Small intestine (tissue), 7 donors: ENCODE results near the gene SMTNL2. TPM values are rescaled to one million over a fixed set of nuclear protein-coding genes. Genes with fewer than 3 reads are reported as not detected.

Experiments
- DNase-seq, 2 donors: peaks; one replicate each; pipeline versions ENCODE4 v3.0.0 to v3.0.0-alpha.2; 2013
- FAIRE-seq: peaks from 2 replicates; lab custom pipeline; 2012; peaks lifted over from hg19 to GRCh38; lab: Jason Lieb, UNC
- H3K27ac ChIP-seq, 3 donors: one replicate each; pipeline ENCODE4 v1.5.1; 2013; ENCODE audit warnings: low read length in 2 of 3, mild to moderate bottlenecking in 2 of 3, control low read depth in 1 of 3, inconsistent platforms in 1 of 3, low read depth in 1 of 3, moderate library complexity in 1 of 3
- H3K27me3 ChIP-seq, 3 donors: one replicate each; pipeline ENCODE4 v1.6.1; 2013; ENCODE audit warnings: low read length in 3 of 3, inconsistent platforms in 1 of 3; ENCODE audit not compliant: control insufficient read depth in 3 of 3, insufficient read depth in 3 of 3
- H3K36me3 ChIP-seq, 3 donors: one replicate each; pipeline ENCODE4 v1.6.1; 2013; ENCODE audit warnings: low read length in 3 of 3, inconsistent platforms in 1 of 3, low read depth in 1 of 3, mild to moderate bottlenecking in 1 of 3, moderate library complexity in 1 of 3; ENCODE audit not compliant: control insufficient read depth in 3 of 3, insufficient read depth in 2 of 3
- H3K4me1 ChIP-seq, 3 donors: one replicate each; pipeline ENCODE4 v1.6.1; 2013; ENCODE audit warnings: low read length in 2 of 3, inconsistent platforms in 1 of 3, low read depth in 1 of 3, mild to moderate bottlenecking in 1 of 3, moderate library complexity in 1 of 3; ENCODE audit not compliant: control insufficient read depth in 3 of 3, insufficient read depth in 2 of 3
- H3K4me3 ChIP-seq, 3 donors: one replicate each; pipeline ENCODE4 v1.5.1; 2013; ENCODE audit warnings: low read length in 3 of 3, control low read depth in 1 of 3, inconsistent platforms in 1 of 3, low read depth in 1 of 3, mild to moderate bottlenecking in 1 of 3, moderate library complexity in 1 of 3
- H3K9me3 ChIP-seq, 2 donors: one replicate each; pipeline ENCODE4 v1.6.1; 2013; ENCODE audit warnings: low read depth in 1 of 2, low read length in 1 of 2; ENCODE audit not compliant: control insufficient read depth in 2 of 2, insufficient read depth in 1 of 2
- WGBS, 3 donors: extraction: QIAGEN DNeasy Blood & Tissue Kit; methylation state at CpG; one replicate each; pipeline ENCODE4 v1.1.7; 2013; 5-methylcytosine and 5-hydroxymethylcytosine counted together
- polyA plus RNA-seq, 4 donors: library from polyadenylated mRNA; stranded (reverse) in 3 of 4; unstranded in 1 of 4; fragments of 200-250 nt in 3 of 4; fragments of 120-200 nt in 1 of 4; gene quantifications; one replicate each; pipeline versions ENCODE4 v1.2.1 to v1.2.3, GENCODE V29; 2013
- donor health status: healthy with polysubstance abuse.
- donor health status: control.
- donor health status: control.
- donor health status: Bipolar disorder and iron deficiency.
- donor health status: healthy.

SMTNL2 gene
- polyA plus RNA-seq, 4 donors, result 1.5 to 10.4 TPM; not detected in 2

DNA sequence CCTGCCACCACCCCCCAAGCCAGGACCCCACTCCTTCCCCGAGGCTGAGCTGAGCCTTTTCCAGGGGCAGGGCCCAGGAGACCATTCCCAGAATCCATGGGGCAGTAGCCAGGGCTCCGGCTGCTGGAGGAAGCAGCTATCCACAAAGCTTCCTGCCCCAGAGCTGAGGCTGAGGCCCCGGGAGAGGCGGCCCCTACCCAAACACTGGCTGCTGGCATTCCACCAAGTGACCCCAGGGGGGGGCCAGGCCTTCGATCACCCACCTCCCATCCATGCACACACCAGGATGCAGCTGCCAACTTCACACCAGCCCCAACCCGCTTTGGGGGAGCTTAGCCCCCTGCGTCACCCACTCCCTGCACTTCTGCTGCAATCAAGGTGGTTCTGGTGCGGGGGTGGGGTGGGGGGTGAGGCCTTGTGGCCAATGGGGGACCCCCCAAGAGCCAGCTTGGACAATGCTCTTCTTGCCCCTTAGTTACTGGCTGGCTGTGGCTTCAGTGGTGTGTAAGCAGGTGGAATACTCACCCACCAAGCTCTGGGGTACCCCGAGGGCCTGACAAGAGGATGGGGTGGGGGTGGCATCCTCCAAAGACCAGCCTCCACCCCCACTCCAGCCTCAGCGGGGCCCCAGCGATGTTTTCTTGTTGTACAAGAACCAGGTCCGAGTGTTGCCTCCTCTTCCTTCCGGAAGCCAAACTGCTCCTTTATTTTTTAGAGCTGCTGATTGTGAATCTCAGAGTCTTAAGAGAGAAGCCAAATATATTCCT lies 45.9 kb upstream of the SMTNL2 start:
- peaks cover 0 to 48% (median 2%) of the 10 kb centered on the region in 3 donors for H3K4me1 ChIP-seq
- H3K4me3 ChIP-seq, result no peak overlapping the region
- H3K27me3 ChIP-seq, result no peaks in the 10 kb centered on the region
- no peaks in the 10 kb centered on the region for H3K9me3 ChIP-seq
- 66 to 83% (median 76%) methylated on average over 10 to 13 of the region's 13 CpGs for WGBS, 3 donors
- no peak overlapping the region for H3K27ac ChIP-seq
- peaks cover 5 to 94% (median 16%) of the 10 kb centered on the region in 3 donors for H3K36me3 ChIP-seq
- FAIRE-seq (no peak), DNase-seq (no peak)

- FAIRE-seq, result no peak
- Histone ChIP-seq H3K4me1 (peaks cover 0 to 44% (median 2%) of the 10 kb centered on the region in 3 donors), H3K27ac (no peak overlapping the region), H3K9me3 (no peaks in the 10 kb centered on the region), H3K27me3 (no peaks in the 10 kb centered on the region), H3K36me3 (peaks cover 5 to 94% (median 16%) of the 10 kb centered on the region in 3 donors), H3K4me3 (no peak overlapping the region)
- WGBS, 3 donors, result 77 to 82% (median 80%) methylated on average over 7 to 8 of the region's 8 CpGs
- DNase-seq, result no peak
Observed at GRCh38 chr17:4539025-4539424, 45.3 kb upstream of the SMTNL2 start.

- DNase-seq (no peak), FAIRE-seq (no peak)
- no peaks in the 10 kb centered on the region for H3K27me3 ChIP-seq
- no peaks in the 10 kb centered on the region for H3K9me3 ChIP-seq
- H3K36me3 ChIP-seq, result peaks cover 5 to 95% (median 16%) of the 10 kb centered on the region in 3 donors
- peak overlapping the region in 1 of 3 donors; percentile 6 for H3K27ac ChIP-seq
- 85 to 88% (median 88%) methylated on average over 26 of the region's 26 CpGs for WGBS, 3 donors
- no peak overlapping the region for H3K4me3 ChIP-seq
- peaks cover 0 to 37% (median 2%) of the 10 kb centered on the region in 3 donors for H3K4me1 ChIP-seq
Observed at GRCh38 chr17:4539576-4540223, 44.6 kb upstream of the SMTNL2 start.

DNA sequence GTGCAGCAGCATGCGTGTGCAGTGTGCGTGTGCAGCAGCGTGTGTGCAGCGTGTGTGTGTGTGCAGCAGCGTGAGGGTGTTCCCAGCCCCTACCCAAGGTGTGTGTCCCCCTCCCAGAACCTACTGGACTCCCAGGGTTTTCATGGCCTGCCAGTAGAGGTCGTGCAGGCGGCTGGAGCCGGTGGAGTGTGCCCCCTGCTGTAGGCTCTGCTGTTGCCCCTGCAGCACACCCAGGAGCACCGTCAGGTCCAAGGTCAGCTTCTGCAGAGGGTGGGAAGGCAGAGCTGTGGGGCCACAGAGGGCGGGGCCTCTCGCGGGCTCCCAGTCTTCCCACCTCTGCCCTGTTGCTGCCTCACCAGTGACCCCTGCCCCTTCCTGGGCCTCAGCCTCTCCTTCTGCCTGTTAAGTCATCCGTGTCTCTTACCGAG lies 44.1 kb upstream of the SMTNL2 start:
- H3K27me3 ChIP-seq, result no peaks in the 10 kb centered on the region
- FAIRE-seq, result no peak
- peak; percentile 76 to 87 for DNase-seq
- peaks cover 5 to 94% (median 19%) of the 10 kb centered on the region in 3 donors for H3K36me3 ChIP-seq
- H3K4me3 ChIP-seq, result no peak overlapping the region
- no peaks in the 10 kb centered on the region for H3K9me3 ChIP-seq
- WGBS, 3 donors, result 44 to 59% (median 51%) methylated on average over 13 to 14 of the region's 14 CpGs
- peak overlapping the region; percentile 16 to 84 (median 57) for H3K27ac ChIP-seq
- H3K4me1 ChIP-seq, result peaks cover 0 to 35% (median 2%) of the 10 kb centered on the region in 3 donors

DNA sequence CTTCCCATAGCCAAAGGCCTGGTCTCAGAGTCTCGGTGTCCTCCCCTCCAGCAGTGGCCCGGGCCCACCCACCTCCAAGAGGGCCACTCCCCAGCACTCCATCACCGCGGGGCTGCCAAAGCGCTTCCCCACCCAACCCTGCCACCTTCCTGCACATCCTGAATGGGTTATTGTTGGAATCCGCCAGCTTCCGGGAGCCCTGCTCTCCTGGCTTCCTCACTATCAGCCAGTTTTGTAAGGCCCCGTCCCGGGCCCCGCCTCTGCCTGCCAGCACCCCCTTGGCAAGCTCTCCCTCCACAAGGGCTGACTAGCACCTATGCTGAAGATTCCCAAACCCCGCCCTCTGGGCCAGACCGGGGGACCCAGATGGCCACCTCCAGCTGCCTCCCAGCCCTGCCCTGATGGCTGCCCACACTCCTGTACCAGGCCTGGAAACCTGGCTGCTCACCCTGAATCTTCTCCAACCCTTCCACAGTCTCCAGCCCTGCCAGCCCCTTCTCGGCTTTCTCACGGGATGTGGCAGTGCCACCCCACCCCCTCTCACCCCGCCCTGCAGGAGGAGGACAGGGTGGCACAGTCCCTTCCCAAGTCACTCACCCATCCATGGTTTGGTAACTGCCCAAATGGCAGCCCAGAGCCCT lies 43.5 kb upstream of the SMTNL2 start:
- H3K9me3 ChIP-seq, result no peaks in the 10 kb centered on the region
- no peak for FAIRE-seq
- peaks cover 0 to 34% (median 2%) of the 10 kb centered on the region in 3 donors for H3K4me1 ChIP-seq
- no peak overlapping the region for H3K4me3 ChIP-seq
- H3K27me3 ChIP-seq, result no peaks in the 10 kb centered on the region
- DNase-seq, result no peak
- peaks cover 5 to 97% (median 23%) of the 10 kb centered on the region in 3 donors for H3K36me3 ChIP-seq
- H3K27ac ChIP-seq, result peak overlapping the region; percentile 16 to 84 (median 57)
- 26 to 56% (median 42%) methylated on average over 15 of the region's 15 CpGs for WGBS, 3 donors

DNA sequence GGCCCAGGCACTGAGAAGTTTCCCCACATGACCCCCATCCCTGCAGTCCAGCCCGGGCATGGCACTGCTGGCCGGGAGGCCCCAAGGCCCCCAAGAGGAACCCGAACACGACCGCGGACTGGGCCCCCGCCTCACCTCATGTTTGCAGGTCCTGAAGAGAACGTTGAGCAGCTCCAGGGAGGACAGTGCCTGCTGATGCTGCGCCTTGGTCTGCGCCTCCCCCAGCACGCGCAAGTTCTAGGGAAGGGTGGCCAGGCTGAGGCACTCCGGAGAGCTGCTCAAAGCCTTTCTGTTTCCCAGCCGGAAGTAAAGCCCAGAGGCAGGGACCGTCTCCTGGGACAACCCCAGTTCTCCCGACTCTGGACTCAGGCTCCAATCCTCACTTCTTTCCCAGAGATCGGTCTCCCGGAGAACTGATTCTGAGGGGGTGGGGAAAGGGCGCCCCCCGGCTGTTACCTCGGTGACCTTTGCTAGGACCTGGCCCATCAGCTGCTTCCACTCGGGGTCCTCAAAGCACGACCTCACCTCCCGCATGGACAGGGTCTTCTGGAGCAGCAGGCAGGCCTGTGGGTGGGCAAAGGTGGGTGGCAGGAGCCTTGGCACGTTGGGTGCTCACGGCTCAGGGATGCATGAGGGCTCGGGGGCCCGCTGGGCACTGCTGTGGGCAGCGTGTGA lies 42.9 kb upstream of the SMTNL2 start:
- H3K4me3 ChIP-seq, result no peak overlapping the region
- H3K36me3 ChIP-seq, result peaks cover 5 to 99% (median 23%) of the 10 kb centered on the region in 3 donors

GRCh38 chr17:4542003-4542725 lies 42.2 kb upstream of the SMTNL2 start:
- DNase-seq (no peak), FAIRE-seq (no peak)
- no peaks in the 10 kb centered on the region for H3K27me3 ChIP-seq
- no peak overlapping the region for H3K27ac ChIP-seq
- H3K36me3 ChIP-seq, result peaks cover 9 to 99% (median 23%) of the 10 kb centered on the region in 3 donors
- no peak overlapping the region for H3K4me3 ChIP-seq
- peaks cover 0 to 21% (median 2%) of the 10 kb centered on the region in 3 donors for H3K4me1 ChIP-seq
- 79 to 88% (median 87%) methylated on average over 14 of the region's 14 CpGs for WGBS, 3 donors
- no peaks in the 10 kb centered on the region for H3K9me3 ChIP-seq

More for the DNA sequence above, 42.9 kb upstream of the SMTNL2 start:
- 69 to 73% (median 71%) methylated on average over 29 of the region's 29 CpGs for WGBS, 3 donors
- Histone ChIP-seq H3K27me3 (no peaks in the 10 kb centered on the region), H3K9me3 (no peaks in the 10 kb centered on the region), H3K4me1 (peaks cover 0 to 27% (median 2%) of the 10 kb centered on the region in 3 donors), H3K27ac (peak overlapping the region in 2 of 3 donors; percentile 16 to 84)
- DNase-seq (no peak), FAIRE-seq (no peak)
